GM18502 (cell line): ENCODE measurements around the gene DAB2IP.

Experiments
- ATAC-seq: cut with Tn5 transposase; IDR thresholded peaks from one replicate; pipeline ENCODE4 v1.9.1; 2021; ENCODE audit warnings: mild to moderate bottlenecking; ENCODE audit not compliant: unreplicated experiment, poor library complexity

DAB2IP gene

GRCh38 chr9:121752929-121753328 is 101.5 kb downstream of the DAB2IP start:
- no peak for ATAC-seq

- ATAC-seq: no peak
Observed at GRCh38 chr9:121753802-121754654, 102.6 kb downstream of the DAB2IP start.

- no peak for ATAC-seq
Observed at GRCh38 chr9:121754655-121755436, 103.4 kb downstream of the DAB2IP start.

GRCh38 chr9:121755581-121755980 is 104.1 kb downstream of the DAB2IP start:
- no peak for ATAC-seq

- ATAC-seq: no peak
Observed at GRCh38 chr9:121756474-121757280, 105.2 kb downstream of the DAB2IP start.

- ATAC-seq: no peak
Observed at GRCh38 chr9:121757281-121757585, 105.8 kb downstream of the DAB2IP start.

- no peak for ATAC-seq
Observed at GRCh38 chr9:121758693-121759092, 107.3 kb downstream of the DAB2IP start.

- ATAC-seq: no peak
Observed at GRCh38 chr9:121759996-121760395, 108.6 kb downstream of the DAB2IP start.

GRCh38 chr9:121760571-121760970 is 109.1 kb downstream of the DAB2IP start:
- ATAC-seq: no peak

- ATAC-seq: no peak
Observed at GRCh38 chr9:121763131-121763530, 111.7 kb downstream of the DAB2IP start.

- ATAC-seq: no peak
Observed at GRCh38 chr9:121763561-121764370, 112.3 kb downstream of the DAB2IP start.

GRCh38 chr9:121764371-121764730 is 112.9 kb downstream of the DAB2IP start:
- no peak for ATAC-seq

GRCh38 chr9:121765021-121765950 is 113.9 kb downstream of the DAB2IP start:
- ATAC-seq: no peak

- ATAC-seq: no peak
Observed at GRCh38 chr9:121766081-121766683, 114.7 kb downstream of the DAB2IP start.

GRCh38 chr9:121767171-121767769 is 115.8 kb downstream of the DAB2IP start:
- no peak for ATAC-seq

- ATAC-seq: no peak
Observed at GRCh38 chr9:121768416-121769015, 117.1 kb downstream of the DAB2IP start.

- ATAC-seq: no peak
Observed at GRCh38 chr9:121769939-121770338, 118.5 kb downstream of the DAB2IP start.
